HEK293 (cell line): Measurements from ENCODE around the gene LBHD1.

Experiments
- CTCF ChIA-PET: fragments of 350-600 bp; formaldehyde crosslinking; extraction: SDS; loops from one replicate; lab custom pipeline; 2021; ENCODE audit warnings: antibody characterized with exemption; lab: Yijun Ruan, JAX
- POLR2A ChIA-PET: fragments of 300-600 bp; formaldehyde crosslinking; extraction: SDS; loops from one replicate; lab custom pipeline; 2020; ENCODE audit warnings: antibody characterized with exemption, inconsistent platforms; lab: Yijun Ruan, JAX
- H3K27ac ChIP-seq: fragments of 200-500 bp; sonication (Bioruptor generic); 2 replicates; pipeline ENCODE4 v1.5.1; 2014; ENCODE audit warnings: low read depth, low read length, control low read depth, inconsistent platforms; ENCODE audit errors: extremely low read depth
- H3K36me3 ChIP-seq, 2 experiments: fragments of 200-500 bp in 1 of 2; sonication (Bioruptor generic) in 1 of 2; 1 replicate in 1 of 2; 2 replicates in 1 of 2; pipeline ENCODE4 v1.5.1; 2014 to 2017; ENCODE audit warnings: inconsistent platforms in 2 of 2, low read length in 2 of 2; ENCODE audit not compliant: control insufficient read depth in 2 of 2, insufficient read depth in 1 of 2
- H3K4me1 ChIP-seq: fragments of 200-500 bp; sonication (Bioruptor generic); 2 replicates; pipeline ENCODE4 v1.5.1; 2014; ENCODE audit warnings: mild to moderate bottlenecking, low read length, inconsistent platforms; ENCODE audit not compliant: control insufficient read depth, insufficient read depth
- H3K4me3 ChIP-seq: 2 replicates; pipeline ENCODE4 v1.5.1; 2011; ENCODE audit warnings: low read depth, mild to moderate bottlenecking, control low read depth, low read length, moderate library complexity
- H3K9me3 ChIP-seq: fragments of 200-500 bp; sonication (Bioruptor generic); 2 replicates; pipeline ENCODE4 v1.5.1; 2014; ENCODE audit warnings: low read depth, low read length, inconsistent platforms; ENCODE audit not compliant: control insufficient read depth, insufficient read depth
- BCL11B ChIP-seq: fragments of 450-650 bp; formaldehyde crosslinking; IDR thresholded peaks from 2 replicates; pipeline ENCODE4 v1.5.1; 2016; ENCODE audit warnings: low read depth, missing biosample characterization, missing genetic modification characterization
- PRDM10 ChIP-seq: fragments of 450-650 bp; formaldehyde crosslinking; IDR thresholded peaks from 2 replicates; pipeline ENCODE4 v1.5.1; 2016; ENCODE audit warnings: missing biosample characterization, missing genetic modification characterization
- PRDM4 ChIP-seq: fragments of 450-650 bp; formaldehyde crosslinking; IDR thresholded peaks from 2 replicates; pipeline ENCODE4 v1.5.1; 2017; ENCODE audit warnings: missing biosample characterization, missing genetic modification characterization
- WT1 ChIP-seq: fragments of 450-650 bp; formaldehyde crosslinking; IDR thresholded peaks from 2 replicates; pipeline ENCODE4 v1.5.1; 2016; ENCODE audit warnings: missing biosample characterization, missing genetic modification characterization
- ZBTB17 ChIP-seq: fragments of 450-650 bp; formaldehyde crosslinking; IDR thresholded peaks from 2 replicates; pipeline ENCODE4 v1.5.1; 2016; ENCODE audit warnings: missing biosample characterization, missing genetic modification characterization
- ZBTB20 ChIP-seq: fragments of 450-650 bp; formaldehyde crosslinking; IDR thresholded peaks from 2 replicates; pipeline ENCODE4 v1.5.1; 2016; ENCODE audit warnings: missing biosample characterization, missing genetic modification characterization
- ZBTB8A ChIP-seq: fragments of 450-650 bp; formaldehyde crosslinking; IDR thresholded peaks from 2 replicates; pipeline ENCODE4 v1.5.1; 2016; ENCODE audit warnings: missing biosample characterization, missing genetic modification characterization
- ZNF132 ChIP-seq: fragments of 450-650 bp; formaldehyde crosslinking; IDR thresholded peaks from 2 replicates; pipeline ENCODE4 v1.5.1; 2017; ENCODE audit warnings: missing biosample characterization, missing genetic modification characterization, borderline replicate concordance
- ZNF366 ChIP-seq: fragments of 450-650 bp; formaldehyde crosslinking; conservative IDR thresholded peaks from 2 replicates; pipeline ENCODE4 v1.5.1; 2016; ENCODE audit warnings: missing biosample characterization, missing genetic modification characterization
- ZNF416 ChIP-seq: fragments of 450-650 bp; formaldehyde crosslinking; IDR thresholded peaks from 2 replicates; pipeline ENCODE4 v1.5.1; 2016; ENCODE audit warnings: missing biosample characterization, missing genetic modification characterization
- ZNF423 ChIP-seq: fragments of 450-650 bp; formaldehyde crosslinking; IDR thresholded peaks from 2 replicates; pipeline ENCODE4 v1.5.1; 2016; ENCODE audit warnings: missing biosample characterization, missing genetic modification characterization
- ZNF510 ChIP-seq: fragments of 450-650 bp; formaldehyde crosslinking; IDR thresholded peaks from 2 replicates; pipeline ENCODE4 v1.5.1; 2018; ENCODE audit warnings: mild to moderate bottlenecking, missing genetic modification characterization, missing biosample characterization; ENCODE audit not compliant: insufficient replicate concordance
- ZNF530 ChIP-seq: fragments of 450-650 bp; formaldehyde crosslinking; IDR thresholded peaks from 2 replicates; pipeline ENCODE4 v1.5.1; 2016; ENCODE audit warnings: low read depth, missing biosample characterization, missing genetic modification characterization
- ZNF654 ChIP-seq: fragments of 450-650 bp; formaldehyde crosslinking; IDR thresholded peaks from 2 replicates; pipeline ENCODE4 v1.5.1; 2016; ENCODE audit warnings: low read depth, missing biosample characterization, missing genetic modification characterization
- ZNF707 ChIP-seq: fragments of 450-650 bp; formaldehyde crosslinking; IDR thresholded peaks from 2 replicates; pipeline ENCODE4 v1.5.1; 2016; ENCODE audit warnings: missing biosample characterization, missing genetic modification characterization
- ZNF76 ChIP-seq: fragments of 450-650 bp; formaldehyde crosslinking; IDR thresholded peaks from 2 replicates; pipeline ENCODE4; 2016; ENCODE audit warnings: low read depth, missing biosample characterization, missing genetic modification characterization, borderline replicate concordance

LBHD1 gene

GRCh38 chr11:62677714-62678113 lies 5.6 kb upstream of the LBHD1 start:
- Histone ChIP-seq H3K4me1 (peaks cover 8% of the 10 kb centered on the region), H3K9me3 (no peaks in the 10 kb centered on the region), H3K4me3 (peak overlapping the region; percentile 90), H3K36me3 (peaks cover 3 to 44% of the 10 kb centered on the region in 2 experiments; a peak in 2 of 3 replicates), H3K27ac (no peak overlapping the region)
- ChIA-PET POLR2A (interaction anchor here (1.0 to 7.2 kb wide), 6 partner anchors 11 to 76 kb away, joined by 3 to 67 read pairs (median 6); partner anchors contain the start of genes B3GAT3, C11orf98, CSKMT and GANAB), CTCF (interaction anchor here (0.6 to 3.0 kb wide), 3 partner anchors 12 to 17 kb away, joined by 3 to 10 read pairs (median 9); partner anchors contain the start of genes C11orf98 and CSKMT)
- TF ChIP-seq ZBTB8A (tag by site-specific recombination) (no peak), ZNF416 (tag by site-specific recombination) (no peak), ZNF654 (no peak), ZBTB17 (peak; percentile 96), ZNF423 (tag by site-specific recombination) (no peak), ZNF76 (no peak)

GRCh38 chr11:62677156-62677555 lies 5.1 kb upstream of the LBHD1 start:
- Histone ChIP-seq H3K27ac (no peak overlapping the region), H3K4me1 (peaks cover 8% of the 10 kb centered on the region), H3K36me3 (peaks cover 3 to 44% of the 10 kb centered on the region in 2 experiments; a peak in 2 of 3 replicates), H3K9me3 (no peaks in the 10 kb centered on the region), H3K4me3 (no peak overlapping the region)
- CTCF ChIA-PET, result interaction anchor here (0.5 to 3.0 kb wide), 7 partner anchors 12 to 215 kb away, joined by 3 to 10 read pairs (median 4); partner anchors contain the start of genes C11orf98 and CSKMT
- TF ChIP-seq ZNF132 (tag by site-specific recombination), result no peak
- TF ChIP-seq PRDM10, result 0 out of 2 replicates have a peak, but pooled peaks have one; percentile 14
- TF ChIP-seq ZNF510 (tag by site-specific recombination), result no peak
- TF ChIP-seq ZNF530 (tag by site-specific recombination), result no peak
- no peak; the same call in 1 of the 2 replicates for TF ChIP-seq ZNF366 (tag by site-specific recombination)
- no peak for TF ChIP-seq PRDM4 (tag by site-specific recombination)
- TF ChIP-seq ZBTB20, result 0 out of 2 replicates have a peak, but pooled peaks have one; percentile 34
- TF ChIP-seq WT1, result no peak
- TF ChIP-seq BCL11B (tag by site-specific recombination), result no peak
- TF ChIP-seq ZNF707, result no peak
- POLR2A ChIA-PET, result interaction anchor here (0.8 to 7.2 kb wide), 8 partner anchors 10 to 110 kb away, joined by 3 to 67 read pairs (median 6); partner anchors contain the start of genes B3GAT3, C11orf98, CSKMT and GANAB
